ENCODE results near the gene TMEM143.

The TMEM143 gene

GRCh38 chr19:48346191-48346590 lies 17.5 kb downstream of the TMEM143 start:
- FAIRE-seq (no peak), DNase-seq (ENCODE audit: insufficient read length, low spot score) (no peak)
- TF ChIP-seq, protein P1, sequence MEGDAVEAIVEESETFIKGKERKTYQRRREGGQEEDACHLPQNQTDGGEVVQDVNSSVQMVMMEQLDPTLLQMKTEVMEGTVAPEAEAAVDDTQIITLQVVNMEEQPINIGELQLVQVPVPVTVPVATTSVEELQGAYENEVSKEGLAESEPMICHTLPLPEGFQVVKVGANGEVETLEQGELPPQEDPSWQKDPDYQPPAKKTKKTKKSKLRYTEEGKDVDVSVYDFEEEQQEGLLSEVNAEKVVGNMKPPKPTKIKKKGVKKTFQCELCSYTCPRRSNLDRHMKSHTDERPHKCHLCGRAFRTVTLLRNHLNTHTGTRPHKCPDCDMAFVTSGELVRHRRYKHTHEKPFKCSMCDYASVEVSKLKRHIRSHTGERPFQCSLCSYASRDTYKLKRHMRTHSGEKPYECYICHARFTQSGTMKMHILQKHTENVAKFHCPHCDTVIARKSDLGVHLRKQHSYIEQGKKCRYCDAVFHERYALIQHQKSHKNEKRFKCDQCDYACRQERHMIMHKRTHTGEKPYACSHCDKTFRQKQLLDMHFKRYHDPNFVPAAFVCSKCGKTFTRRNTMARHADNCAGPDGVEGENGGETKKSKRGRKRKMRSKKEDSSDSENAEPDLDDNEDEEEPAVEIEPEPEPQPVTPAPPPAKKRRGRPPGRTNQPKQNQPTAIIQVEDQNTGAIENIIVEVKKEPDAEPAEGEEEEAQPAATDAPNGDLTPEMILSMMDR (IDR thresholded peaks at IDR 0.05; ENCODE audit: insufficient read depth, missing control alignments): no peak

GRCh38 chr19:48344892-48345291 lies 18.8 kb downstream of the TMEM143 start:
- TF ChIP-seq, protein P1 (IDR thresholded peaks at IDR 0.05; ENCODE audit: insufficient read depth, missing control alignments): no peak
- DNase-seq (ENCODE audit: insufficient read length, low spot score) (peak; percentile 53), FAIRE-seq (no peak)

- TF ChIP-seq, protein P1 (IDR thresholded peaks at IDR 0.05; ENCODE audit: insufficient read depth, missing control alignments): no peak
- FAIRE-seq (no peak), DNase-seq (ENCODE audit: insufficient read length, low spot score) (no peak)
These were observed 20.7 kb downstream of the TMEM143 start for GRCh38 chr19:48342841-48343540.

DNA sequence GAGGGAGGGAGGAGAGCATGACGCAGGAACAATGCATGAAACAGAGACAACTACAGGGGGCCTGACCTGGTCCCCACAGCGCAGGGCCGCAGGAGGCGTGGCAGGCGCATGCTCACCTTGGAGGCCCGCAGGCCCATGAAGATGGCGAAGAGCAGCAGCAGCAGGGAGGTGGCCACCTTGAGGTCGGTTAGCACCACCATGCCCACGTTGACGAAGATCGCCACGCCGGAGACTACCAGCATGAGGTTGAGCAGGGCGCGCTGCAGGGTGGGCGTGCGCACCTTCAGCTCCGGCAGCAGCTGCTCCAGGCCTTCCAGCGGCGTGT lies 21.4 kb downstream of the TMEM143 start:
- TF ChIP-seq, protein P1 (IDR thresholded peaks at IDR 0.05; ENCODE audit: insufficient read depth, missing control alignments): no peak
- DNase-seq (ENCODE audit: insufficient read length, low spot score) (no peak), FAIRE-seq (no peak)

DNA sequence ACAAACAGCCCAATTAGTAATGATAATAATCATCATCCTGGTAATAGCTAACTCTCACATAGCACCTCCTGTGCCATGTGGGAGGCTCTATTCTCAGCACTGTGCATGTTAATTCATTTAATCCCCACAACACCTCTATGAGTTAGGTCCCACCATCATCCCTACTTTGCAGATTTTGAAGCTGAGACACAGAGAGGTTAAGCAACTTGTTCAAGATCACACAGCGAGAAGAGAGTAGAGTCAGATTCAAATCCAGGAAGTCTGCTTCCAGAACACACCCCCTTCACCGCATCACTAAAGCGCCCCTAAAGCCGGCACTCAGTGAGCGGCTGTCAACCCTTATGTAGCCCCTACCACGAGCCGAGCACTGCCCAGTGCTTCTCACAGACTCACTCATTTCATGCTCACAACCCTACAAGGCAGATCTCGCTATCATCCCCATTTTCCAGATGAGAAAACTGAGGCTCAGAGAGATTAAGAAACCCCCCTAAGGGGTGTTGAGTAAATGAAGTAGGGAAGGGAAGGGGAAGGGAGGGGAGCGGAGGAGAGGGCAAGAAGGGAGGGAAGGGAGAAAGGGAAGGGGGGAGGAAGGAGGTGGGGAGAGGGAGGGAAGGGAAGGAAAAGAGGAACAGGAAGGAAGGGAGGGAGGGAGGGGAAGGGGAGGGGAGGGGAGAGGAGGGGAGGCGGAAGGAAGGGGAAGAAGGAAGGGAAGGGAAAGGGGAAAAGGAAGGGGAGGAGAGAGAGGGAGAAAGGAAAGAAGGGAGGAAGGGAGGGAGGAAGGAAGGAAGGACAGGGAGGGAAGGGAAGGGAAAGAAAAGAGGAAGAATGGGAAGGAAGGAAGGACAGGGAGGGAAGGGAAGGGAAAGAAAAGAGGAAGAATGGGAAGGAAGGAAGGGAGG lies 22.0 kb downstream of the TMEM143 start:
- no peak for FAIRE-seq
- TF ChIP-seq, protein P1 (IDR thresholded peaks at IDR 0.05; ENCODE audit: insufficient read depth, missing control alignments): no peak
- DNase-seq (ENCODE audit: insufficient read length, low spot score): no peak

GRCh38 chr19:48340995-48341394 lies 22.7 kb downstream of the TMEM143 start:
- FAIRE-seq: no peak
- TF ChIP-seq, protein P1 (IDR thresholded peaks at IDR 0.05; ENCODE audit: insufficient read depth, missing control alignments): no peak
- DNase-seq (ENCODE audit: insufficient read length, low spot score): no peak

Measured in D721Med (cell line).